Fibroblast of the conjunctiva (primary cell): Measurements from ENCODE around the gene CHST10.

Source experiments
- DNase-seq: peaks from one replicate; pipeline ENCODE4 v3.0.0-alpha.2; 2010; ENCODE audit warnings: low read depth

The CHST10 gene

DNA sequence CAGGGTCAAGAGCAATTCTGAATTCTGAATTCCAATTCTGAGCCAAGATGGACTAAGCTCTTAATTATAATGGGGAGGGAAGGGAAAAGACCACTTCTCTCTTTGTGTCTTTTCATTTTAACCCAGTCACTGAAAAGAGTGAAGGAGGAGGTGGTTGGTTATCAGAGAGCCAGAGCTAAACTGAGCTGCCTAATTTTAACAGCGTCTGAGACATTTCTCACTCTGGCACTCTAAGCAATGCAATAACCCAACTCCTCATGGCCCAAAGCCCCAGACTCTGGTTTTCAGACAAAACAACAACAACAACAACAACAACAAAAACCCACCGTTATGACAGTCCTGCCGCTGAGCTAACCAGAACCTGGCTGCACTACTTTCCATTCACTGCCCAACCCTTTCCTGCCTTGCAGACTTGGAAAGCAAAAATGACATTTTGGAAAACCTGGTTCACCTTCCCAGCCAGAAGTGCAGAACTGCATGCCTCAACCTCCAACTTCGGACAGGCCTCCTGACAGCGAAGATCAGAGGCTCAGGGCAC, 1.0 kb downstream of the CHST10 start:
- no peak for DNase-seq

DNA sequence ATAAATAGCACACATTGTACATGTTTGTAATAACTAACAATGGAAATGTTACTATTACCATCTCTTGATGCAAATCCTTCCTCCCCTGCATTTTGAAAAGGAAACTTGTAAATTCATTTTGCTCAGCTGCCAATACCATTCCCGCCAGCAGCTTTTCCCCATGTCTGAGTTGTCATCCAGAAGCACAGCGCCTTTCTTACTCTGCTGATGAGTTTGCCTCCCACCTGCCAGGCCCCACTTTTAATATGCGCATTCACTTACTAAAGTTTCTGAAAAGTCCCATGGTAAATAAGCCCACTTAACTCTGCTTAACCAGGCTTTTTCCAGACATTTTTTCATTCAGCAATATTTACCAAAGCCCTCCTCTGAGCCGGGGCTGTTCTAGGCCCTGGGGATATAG, 3.9 kb downstream of the CHST10 start:
- no peak for DNase-seq

GRCh38 chr2:100412881-100413321, 4.6 kb downstream of the CHST10 start:
- no peak for DNase-seq

DNA sequence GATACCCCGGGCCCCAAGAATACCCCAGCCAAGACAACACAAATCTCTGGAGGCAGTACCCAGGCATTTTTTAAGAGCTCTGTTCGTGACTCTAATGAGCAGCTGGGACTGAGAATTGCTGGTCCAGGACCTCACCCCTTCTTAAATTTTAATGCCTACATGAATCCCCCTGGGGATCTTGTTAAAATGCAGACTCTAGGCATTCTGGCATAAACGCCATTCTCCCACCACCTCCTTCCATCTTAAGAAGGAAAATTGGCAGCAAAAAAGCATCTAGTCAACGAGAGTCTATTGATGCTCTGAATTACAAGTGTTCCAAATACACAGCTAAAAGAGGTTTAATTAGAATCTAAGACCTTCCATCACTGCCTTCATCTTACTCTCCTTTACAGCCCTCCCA, 5.0 kb downstream of the CHST10 start:
- DNase-seq, result no peak

- no peak for DNase-seq
These were observed 5.6 kb downstream of the CHST10 start for GRCh38 chr2:100411841-100412292.

GRCh38 chr2:100409975-100410647, 7.4 kb downstream of the CHST10 start:
- DNase-seq, result no peak

DNA sequence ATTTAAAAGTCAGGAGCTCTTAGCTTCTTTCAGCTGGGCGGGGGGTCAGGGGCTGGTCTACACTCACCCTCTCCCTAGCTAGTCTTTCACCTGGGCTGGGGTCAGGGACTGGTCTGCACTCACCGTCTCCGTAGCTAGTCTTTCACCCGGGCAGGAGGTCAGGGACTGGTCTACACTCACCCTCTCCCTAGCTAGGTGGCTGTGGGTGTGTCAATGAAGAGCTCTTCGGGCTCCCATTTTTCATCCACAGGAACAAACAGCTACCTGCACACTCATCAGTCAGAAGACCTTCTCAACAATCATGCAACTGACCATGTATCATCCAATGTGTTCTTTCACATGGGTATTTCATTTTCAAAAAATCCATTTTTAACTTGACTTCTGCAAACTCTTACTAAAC, 8.0 kb downstream of the CHST10 start:
- DNase-seq, result no peak

GRCh38 chr2:100408941-100409340, 8.5 kb downstream of the CHST10 start:
- DNase-seq, result no peak

- DNase-seq, result no peak
These were observed 9.4 kb downstream of the CHST10 start for GRCh38 chr2:100408104-100408503.

GRCh38 chr2:100407563-100407962, 9.9 kb downstream of the CHST10 start:
- DNase-seq, result no peak

DNA sequence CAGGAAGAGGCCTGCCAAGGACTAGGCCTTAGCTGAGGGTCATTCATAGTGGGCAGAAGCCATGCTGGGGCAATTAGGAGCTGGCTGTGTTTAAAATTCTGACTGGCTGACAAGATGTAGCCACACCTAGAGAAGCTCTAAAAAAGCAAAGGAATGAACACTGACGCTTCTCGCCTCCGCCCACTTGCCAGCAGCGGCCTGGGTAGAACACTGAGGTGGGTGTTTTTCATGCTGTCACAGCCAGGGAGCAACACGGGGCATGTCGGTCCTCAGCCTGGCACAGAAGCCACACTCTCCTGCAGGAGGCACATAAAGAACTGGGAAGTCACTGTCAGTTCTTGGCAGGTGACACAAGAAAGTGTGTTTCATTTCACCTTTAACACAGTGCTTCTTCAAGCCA, 10.4 kb downstream of the CHST10 start:
- DNase-seq, result no peak

GRCh38 chr2:100406120-100406508, 11.4 kb downstream of the CHST10 start:
- DNase-seq, result no peak

- no peak for DNase-seq
These were observed 11.9 kb downstream of the CHST10 start for GRCh38 chr2:100405403-100406119.

- DNase-seq, result no peak
These were observed 13.1 kb downstream of the CHST10 start for GRCh38 chr2:100404411-100404810.

DNA sequence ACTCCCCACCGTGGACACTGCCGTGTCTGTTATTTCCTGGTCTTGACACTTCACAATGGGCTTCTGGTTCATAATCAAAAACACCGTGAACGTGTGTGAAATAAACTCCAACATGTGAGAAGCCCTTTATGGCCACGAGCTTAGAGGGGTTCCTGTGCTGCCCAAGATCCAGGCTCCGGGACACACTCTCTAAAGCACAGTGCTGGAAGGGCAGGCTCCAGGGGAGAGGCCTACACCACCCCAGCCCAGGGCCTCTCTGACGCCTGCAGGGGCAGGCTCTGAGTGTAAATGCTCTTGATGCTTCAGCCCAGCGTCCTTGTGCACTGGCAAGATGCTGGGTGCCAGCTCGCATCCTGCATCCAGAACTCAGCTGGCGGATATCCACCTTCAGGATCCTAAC, 13.7 kb downstream of the CHST10 start:
- no peak for DNase-seq

GRCh38 chr2:100401268-100401667, 16.2 kb downstream of the CHST10 start:
- DNase-seq, result no peak

DNA sequence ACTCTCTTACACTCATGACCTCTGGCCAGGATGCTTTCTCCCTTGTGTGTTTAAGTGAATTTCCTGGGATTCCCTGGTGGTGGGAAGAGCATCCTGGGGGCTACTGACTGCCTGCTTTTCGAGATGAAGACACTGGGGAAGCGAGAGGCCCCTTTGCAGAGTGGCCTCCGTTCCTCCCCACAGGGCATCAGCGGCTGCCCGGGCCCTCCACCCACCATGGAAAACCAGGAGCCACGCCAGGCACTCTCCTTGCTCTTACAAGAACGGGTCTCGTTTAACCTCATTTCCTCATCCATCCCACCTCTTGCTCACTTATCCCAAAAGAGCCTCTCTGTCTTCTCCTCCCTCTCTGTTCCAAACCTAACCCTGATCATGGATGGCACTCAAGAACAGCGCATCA, 17.8 kb downstream of the CHST10 start:
- no peak for DNase-seq

GRCh38 chr2:100397976-100398375, 19.5 kb downstream of the CHST10 start:
- DNase-seq, result no peak

DNA sequence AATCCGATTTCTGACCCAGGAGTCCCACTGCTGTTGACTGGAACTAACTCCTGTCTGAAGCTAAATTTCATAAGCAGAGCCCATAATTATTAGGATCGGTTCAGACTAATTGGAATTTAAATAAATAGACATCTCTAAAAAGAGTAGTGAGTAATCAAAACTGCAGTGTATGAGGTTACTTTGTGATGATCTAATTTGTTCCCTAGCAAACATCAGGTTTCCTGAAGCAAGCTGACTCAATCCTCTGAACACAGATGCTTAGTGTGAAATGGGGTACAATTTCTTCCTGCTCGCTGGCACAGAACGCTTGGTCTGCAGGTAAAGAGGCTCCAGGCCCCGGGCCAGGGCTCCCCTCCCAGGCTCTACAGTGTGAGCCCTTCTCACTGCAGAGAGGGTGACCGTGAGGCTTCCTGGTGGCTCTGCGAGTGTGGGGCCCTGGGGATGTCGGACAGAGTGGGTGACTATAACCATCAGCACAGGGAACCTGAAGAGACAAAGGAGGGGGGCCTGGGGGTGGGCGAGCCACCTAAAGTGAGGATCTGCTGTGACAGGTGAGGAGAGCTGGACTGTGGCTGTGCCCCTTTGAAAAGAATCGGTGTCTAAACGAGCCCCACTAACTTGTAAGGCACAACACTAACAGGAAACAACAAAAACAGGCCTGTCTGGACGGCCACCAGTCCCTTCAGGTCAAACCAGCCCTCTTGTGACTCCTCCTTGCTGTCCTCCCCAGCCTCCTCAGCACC, 20.2 kb downstream of the CHST10 start:
- no peak for DNase-seq

GRCh38 chr2:100396483-100396882, 21.0 kb downstream of the CHST10 start:
- DNase-seq, result no peak

DNA sequence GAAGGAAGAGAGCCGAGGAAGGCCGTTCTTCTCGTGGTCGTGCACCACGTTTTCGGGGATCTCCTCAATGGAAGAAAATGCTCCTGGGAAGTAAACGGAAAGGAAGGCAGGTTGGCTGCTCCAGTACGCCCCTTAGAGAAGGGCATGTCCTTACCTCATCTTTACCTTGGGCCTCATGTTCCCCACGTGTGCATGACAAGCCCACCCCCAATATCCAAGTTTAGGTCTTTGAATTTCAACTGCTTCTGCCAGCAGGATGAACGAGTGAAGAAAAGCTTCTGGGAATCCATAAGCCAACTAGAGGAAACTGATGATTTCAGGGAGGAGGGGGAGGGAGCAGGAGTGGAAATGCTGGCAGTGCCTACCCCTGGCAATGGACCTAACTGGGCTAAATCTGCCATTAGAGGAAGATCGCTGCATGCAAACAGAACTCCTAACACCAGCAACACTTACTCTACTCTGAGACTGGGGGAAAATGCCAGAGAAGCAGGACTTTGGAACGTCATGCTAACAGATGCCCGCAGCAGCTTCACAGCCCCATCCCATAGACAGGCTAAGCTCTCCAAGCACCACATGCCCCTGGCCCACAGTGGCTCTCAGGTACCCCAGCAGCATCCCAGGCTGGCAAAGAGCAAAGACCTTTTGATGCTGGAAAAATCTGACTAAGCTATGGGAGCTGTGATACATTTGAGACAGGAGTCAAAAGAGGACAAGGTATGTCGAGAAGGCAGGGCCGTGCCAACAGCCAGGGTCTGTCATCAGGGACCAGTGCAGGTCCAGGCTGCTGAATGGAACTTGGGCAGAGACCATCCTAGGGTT, 21.7 kb downstream of the CHST10 start:
- DNase-seq, result no peak

DNA sequence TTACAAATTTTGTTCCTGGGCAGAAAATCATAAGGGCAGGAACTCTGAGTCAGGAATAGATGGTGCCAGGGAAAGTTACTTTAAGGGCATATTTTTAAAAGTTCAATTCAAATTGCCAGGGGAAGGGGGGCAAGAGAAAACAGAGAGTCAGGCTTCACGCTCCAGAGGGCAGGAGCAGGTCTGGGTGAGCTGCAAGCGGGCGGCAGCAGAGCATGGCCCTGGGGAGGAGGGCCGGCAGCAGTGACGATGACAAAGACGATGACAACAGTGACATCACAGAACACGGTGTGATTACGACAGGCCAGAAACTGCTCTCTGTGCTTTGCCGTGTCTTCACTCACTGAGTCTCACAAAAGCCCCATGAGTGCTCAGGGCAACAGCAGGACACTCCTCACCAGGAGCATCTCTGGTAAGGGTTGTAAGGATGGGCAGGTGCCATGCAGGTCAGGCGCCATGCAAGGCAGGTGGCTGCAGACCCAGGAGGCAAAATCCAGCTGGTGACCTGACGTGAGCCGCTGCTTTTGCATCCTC, 23.3 kb downstream of the CHST10 start:
- DNase-seq, result no peak
